HG03469 (cell line): ENCODE results near the gene GON4L.
"Not testable (repeated sequence)": the region's sequence is repeated elsewhere in the genome, so short reads cannot be mapped to it uniquely, and the experiment has no call there.

Source experiments
- ATAC-seq: cut with Tn5 transposase; IDR thresholded peaks from one replicate; pipeline ENCODE4 v1.9.1; 2021; ENCODE audit warnings: mild to moderate bottlenecking, moderate library complexity, moderate number of reproducible peaks; ENCODE audit not compliant: unreplicated experiment

Gene GON4L

GRCh38 chr1:155827450-155827849 is 29.6 kb downstream of the GON4L start:
- no peak for ATAC-seq

GRCh38 chr1:155816351-155816750 is 40.7 kb downstream of the GON4L start:
- ATAC-seq = no peak

GRCh38 chr1:155813672-155814071 is 43.3 kb downstream of the GON4L start:
- ATAC-seq = no peak

- no peak for ATAC-seq
Observed at GRCh38 chr1:155812878-155813277, 44.1 kb downstream of the GON4L start.

- ATAC-seq = no peak
Observed at GRCh38 chr1:155809088-155809487, 47.9 kb downstream of the GON4L start.

- ATAC-seq = no peak
Observed at GRCh38 chr1:155801149-155801548, 55.9 kb downstream of the GON4L start.

GRCh38 chr1:155795618-155796017 is 61.4 kb downstream of the GON4L start:
- ATAC-seq = not testable (repeated sequence)

- no peak for ATAC-seq
Observed at GRCh38 chr1:155794605-155795245, 62.3 kb downstream of the GON4L start.

GRCh38 chr1:155793213-155793612 is 63.8 kb downstream of the GON4L start:
- no peak for ATAC-seq

- no peak for ATAC-seq
Observed at GRCh38 chr1:155777582-155777981, 79.4 kb downstream of the GON4L start.

GRCh38 chr1:155776414-155776813 is 80.6 kb downstream of the GON4L start:
- ATAC-seq = no peak

- no peak for ATAC-seq
Observed at GRCh38 chr1:155773221-155773620, 83.8 kb downstream of the GON4L start.

GRCh38 chr1:155769257-155769656 is 87.8 kb downstream of the GON4L start:
- ATAC-seq = no peak

- ATAC-seq = not testable (repeated sequence)
Observed at GRCh38 chr1:155767399-155767989, 89.5 kb downstream of the GON4L start.

- ATAC-seq = not testable (repeated sequence)
Observed at GRCh38 chr1:155763989-155764388, 93.0 kb downstream of the GON4L start.

GRCh38 chr1:155763090-155763815 is 93.8 kb downstream of the GON4L start:
- not testable (repeated sequence) for ATAC-seq

- ATAC-seq = no peak
Observed at GRCh38 chr1:155761736-155762405, 95.1 kb downstream of the GON4L start.

GRCh38 chr1:155760751-155761475 is 96.1 kb downstream of the GON4L start:
- no peak for ATAC-seq

- ATAC-seq = no peak
Observed at GRCh38 chr1:155759966-155760630, 96.9 kb downstream of the GON4L start.

- ATAC-seq = not testable (repeated sequence)
Observed at GRCh38 chr1:155759017-155759416, 98.0 kb downstream of the GON4L start.
